GM18505 (cell line): ENCODE results near the gene UQCRC1.

Source experiments
- ATAC-seq: cut with Tn5 transposase; IDR thresholded peaks from one replicate; pipeline ENCODE4 v1.9.1; 2021; ENCODE audit not compliant: unreplicated experiment
- POLR2A ChIP-seq: IDR thresholded peaks from 4 replicates; pipeline ENCODE4 v1.6.1; 2011; ENCODE audit warnings: borderline replicate concordance; ENCODE audit not compliant: insufficient read depth, insufficient read length; ENCODE audit errors: extremely low read depth

The UQCRC1 gene

DNA sequence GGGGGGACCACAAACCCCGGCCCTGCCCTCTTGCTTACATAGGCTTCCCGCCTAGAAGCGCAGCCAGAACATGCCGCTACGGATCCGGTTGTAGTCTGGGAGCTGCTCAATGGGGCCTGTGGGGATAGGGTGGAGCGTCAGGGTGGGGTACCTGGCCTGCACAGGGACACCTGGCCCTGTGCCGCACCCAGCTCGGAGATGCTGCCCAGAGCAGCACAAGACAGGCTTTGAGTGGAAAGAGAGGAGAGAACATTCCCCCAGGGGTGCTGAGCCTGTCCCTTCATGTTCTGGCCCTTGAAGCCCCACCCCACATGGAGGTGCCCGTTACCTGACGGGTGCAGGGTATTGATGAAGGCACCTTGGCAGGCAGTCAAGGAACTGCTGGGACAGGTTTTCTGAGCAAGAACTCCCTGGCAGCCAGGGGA is 10.4 kb downstream of the UQCRC1 start:
- ATAC-seq = no peak
- TF ChIP-seq POLR2A = no peak

GRCh38 chr3:48598323-48599076 is 10.9 kb downstream of the UQCRC1 start:
- no peak for TF ChIP-seq POLR2A
- no peak for ATAC-seq

GRCh38 chr3:48597408-48597800 is 12.0 kb downstream of the UQCRC1 start:
- no peak for ATAC-seq
- TF ChIP-seq POLR2A = no peak

DNA sequence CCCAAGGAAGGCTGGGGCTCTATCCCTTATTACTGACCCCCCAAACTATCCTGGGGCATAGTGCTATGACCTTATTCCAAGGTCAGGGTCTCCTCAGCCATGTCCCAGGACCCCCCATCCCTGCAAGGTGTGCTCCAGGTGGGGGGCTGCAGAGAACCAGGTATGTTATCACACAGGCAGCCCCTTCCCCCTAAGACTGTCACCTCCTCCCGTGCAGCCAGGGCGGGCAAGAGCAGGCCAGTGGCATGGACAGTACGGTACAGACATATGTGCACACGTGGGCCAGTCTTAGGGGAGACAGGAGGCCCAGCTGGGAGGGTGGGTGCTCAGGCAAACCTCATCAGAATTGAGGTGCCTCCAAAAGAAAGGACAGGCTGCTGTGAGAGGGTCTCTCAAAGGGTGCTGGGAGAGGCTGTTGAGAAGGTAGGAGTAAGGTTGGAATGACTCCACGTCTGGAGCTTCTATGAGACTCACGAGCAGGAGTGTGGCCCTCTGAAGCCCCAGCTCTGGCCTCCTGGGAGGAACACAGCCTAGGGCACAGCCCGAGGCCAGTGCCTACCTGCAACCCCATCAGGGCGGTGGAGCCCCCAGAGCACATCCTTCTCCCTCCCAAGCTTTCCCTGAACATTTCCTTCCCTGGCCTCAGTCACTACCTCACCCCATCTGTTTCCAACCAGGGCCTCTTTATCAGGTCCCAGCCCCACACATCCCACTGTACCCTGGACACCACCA is 12.6 kb downstream of the UQCRC1 start:
- no peak for ATAC-seq
- no peak for TF ChIP-seq POLR2A

- no peak for TF ChIP-seq POLR2A
- ATAC-seq = no peak
Observed at GRCh38 chr3:48596157-48596556, 13.3 kb downstream of the UQCRC1 start.

DNA sequence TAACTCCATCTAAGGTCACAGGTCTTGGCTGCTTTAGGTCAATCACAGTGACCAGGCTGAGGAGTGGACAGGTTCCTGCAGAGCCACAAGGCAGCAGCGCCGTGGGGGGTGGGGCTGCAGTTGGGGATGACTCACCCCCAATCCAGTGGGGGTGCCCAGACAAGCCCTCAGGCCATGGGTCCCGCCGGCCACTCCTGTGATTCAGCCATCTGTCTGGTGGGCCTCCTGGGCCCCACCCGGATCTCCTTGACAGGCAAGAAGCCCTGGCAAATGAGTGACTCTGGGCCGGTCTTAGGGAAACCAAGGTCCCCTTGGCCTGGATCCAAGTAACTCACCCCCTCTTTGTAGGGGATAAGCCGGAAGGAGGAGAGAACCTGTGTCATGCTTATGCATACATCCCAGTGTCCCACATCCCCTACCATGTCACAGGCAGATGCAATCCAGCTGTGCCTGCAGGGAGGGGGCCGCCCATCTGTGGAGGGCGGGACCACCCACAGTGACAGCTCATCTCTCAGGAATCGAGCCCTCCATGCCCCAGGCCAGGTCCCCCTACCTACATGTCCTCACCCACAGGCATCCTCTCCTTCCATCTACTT is 13.8 kb downstream of the UQCRC1 start:
- no peak for TF ChIP-seq POLR2A
- ATAC-seq = no peak

GRCh38 chr3:48595075-48595525 is 14.3 kb downstream of the UQCRC1 start, which contains the start of gene COL7A1:
Gene COL7A1 (minus strand): TSS chr3:48595329. CDS start chr3:48595159, 170 bp downstream.
- TF ChIP-seq POLR2A = no peak
- ATAC-seq = no peak

DNA sequence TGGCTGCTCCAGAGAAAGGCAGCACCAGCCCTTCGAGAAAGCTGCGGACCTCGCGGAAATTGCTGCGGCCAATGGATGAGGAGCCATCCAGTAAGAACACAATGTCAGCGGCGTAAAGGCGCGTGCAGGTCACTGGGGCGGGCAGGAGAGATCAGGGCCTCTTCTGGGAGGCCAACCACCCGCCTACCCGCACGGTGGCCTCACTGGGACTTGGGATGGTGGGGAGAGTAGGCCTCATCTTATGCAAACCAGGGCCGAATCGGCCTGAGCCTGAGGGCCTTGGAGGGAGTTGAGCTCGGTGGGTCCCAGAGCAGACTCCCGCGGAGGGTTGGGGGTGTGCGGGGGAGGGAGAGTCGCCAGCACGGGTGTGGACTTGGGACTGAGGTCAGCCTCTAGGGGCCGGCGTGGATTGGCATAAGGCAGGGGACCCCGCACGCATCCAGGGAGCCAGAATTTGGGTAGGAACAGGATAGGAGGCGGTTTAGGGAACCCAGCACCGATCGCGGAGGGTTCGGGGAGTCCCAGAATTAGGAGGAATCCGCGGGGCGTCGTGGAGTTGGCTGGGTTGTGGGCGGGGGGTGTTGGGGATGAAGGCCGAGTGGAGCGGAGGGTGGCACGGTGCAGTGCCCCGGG is 14.9 kb downstream of the UQCRC1 start:
- no peak for TF ChIP-seq POLR2A
- no peak for ATAC-seq

- no peak for ATAC-seq
Observed at GRCh38 chr3:48593337-48593736, 16.1 kb downstream of the UQCRC1 start.

DNA sequence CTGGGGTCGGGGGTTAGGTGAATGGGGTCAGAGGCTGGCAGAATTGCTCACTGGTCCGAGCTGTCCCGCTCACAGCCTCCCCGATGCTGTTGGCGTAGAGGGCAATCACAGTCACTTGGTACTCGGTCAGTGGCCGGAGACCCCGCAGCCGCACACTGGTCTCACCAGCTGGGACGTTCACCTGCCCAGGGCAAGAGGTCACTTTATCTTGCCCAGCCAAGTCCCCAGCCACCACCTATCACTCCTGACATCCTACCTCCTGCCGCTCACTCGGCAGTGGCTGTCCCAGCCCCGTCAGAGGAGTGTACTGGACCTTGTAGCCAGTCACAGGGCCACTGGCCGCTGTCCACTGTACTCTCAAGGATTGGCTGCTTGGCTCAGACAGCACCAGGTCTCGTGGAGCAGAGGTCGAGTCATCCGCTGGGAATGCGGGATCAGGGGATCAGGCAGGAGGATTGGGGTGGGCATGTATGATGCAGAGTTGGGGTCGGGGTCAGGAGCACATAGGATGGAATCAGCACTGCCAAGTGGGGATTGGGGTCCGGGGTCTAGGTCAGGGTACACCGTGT is 16.8 kb downstream of the UQCRC1 start:
- ATAC-seq = no peak
- TF ChIP-seq POLR2A = no peak

More at GRCh38 chr3:48593337-48593736, 16.1 kb downstream of the UQCRC1 start:
- no peak for TF ChIP-seq POLR2A

GRCh38 chr3:48591886-48592518 is 17.4 kb downstream of the UQCRC1 start:
- TF ChIP-seq POLR2A = no peak
- ATAC-seq = no peak

- TF ChIP-seq POLR2A = no peak
- no peak for ATAC-seq
Observed at GRCh38 chr3:48591436-48591835, 18.0 kb downstream of the UQCRC1 start.
